Activated T-cell treated with anti-CD3 and anti-CD28 coated beads, Interleukin-2, amount 50 U/mL, for 24 hours (primary cell): Measurements from ENCODE around the gene PDK2.
A peak's percentile ranks its signal among the peaks of the same experiment; 100 is the strongest.

Source experiments
- DNase-seq: peaks from one replicate; pipeline ENCODE4 v3.0.0-alpha.2; 2020
- H3K27ac Mint-ChIP-seq: 2 replicates; pipeline ENCODE4 v1.8.0; 2020; ENCODE audit warnings: mild to moderate bottlenecking, mixed read lengths
- H3K27me3 Mint-ChIP-seq: 2 replicates; pipeline ENCODE4 v1.8.0; 2020; ENCODE audit warnings: mixed read lengths
- H3K36me3 Mint-ChIP-seq: 2 replicates; pipeline ENCODE4 v1.8.0; 2020; ENCODE audit warnings: low read depth, mixed read lengths
- H3K4me1 Mint-ChIP-seq: 2 replicates; pipeline ENCODE4 v1.8.0; 2020; ENCODE audit warnings: low read depth, mixed read lengths
- H3K4me3 Mint-ChIP-seq: 2 replicates; pipeline ENCODE4 v1.8.0; 2020; ENCODE audit warnings: mild to moderate bottlenecking, moderate library complexity, mixed read lengths
- H3K9me3 Mint-ChIP-seq: 2 replicates; pipeline ENCODE4 v1.8.0; 2020; ENCODE audit warnings: mixed read lengths

Gene PDK2

GRCh38 chr17:50146230-50146926, 51.2 kb downstream of the PDK2 start:
- Mint-ChIP-seq H3K27me3 (no peaks in the 10 kb centered on the region), H3K36me3 (peaks cover 74% of the 10 kb centered on the region), H3K4me1 (peaks cover 69% of the 10 kb centered on the region), H3K4me3 (peak overlapping the region; percentile 95), H3K27ac (peak overlapping the region; percentile 92), H3K9me3 (no peaks in the 10 kb centered on the region)
- no peak for DNase-seq

GRCh38 chr17:50146927-50147665, 51.9 kb downstream of the PDK2 start:
- Mint-ChIP-seq H3K36me3 (peaks cover 67% of the 10 kb centered on the region), H3K27ac (peak overlapping the region; percentile 92), H3K4me1 (peaks cover 68% of the 10 kb centered on the region), H3K9me3 (no peaks in the 10 kb centered on the region), H3K27me3 (no peaks in the 10 kb centered on the region), H3K4me3 (peak overlapping the region; percentile 95)
- no peak for DNase-seq

- peaks cover 59% of the 10 kb centered on the region for H3K36me3 Mint-ChIP-seq
- no peak for DNase-seq
- peak overlapping the region; percentile 95 for H3K4me3 Mint-ChIP-seq
- no peaks in the 10 kb centered on the region for H3K9me3 Mint-ChIP-seq
- peaks cover 65% of the 10 kb centered on the region for H3K4me1 Mint-ChIP-seq
- peak overlapping the region; percentile 92 for H3K27ac Mint-ChIP-seq
- H3K27me3 Mint-ChIP-seq, result no peaks in the 10 kb centered on the region
These were observed 52.7 kb downstream of the PDK2 start for GRCh38 chr17:50147841-50148225.

- Mint-ChIP-seq H3K9me3 (no peaks in the 10 kb centered on the region), H3K4me3 (peak overlapping the region; percentile 95), H3K27ac (peak overlapping the region; percentile 92), H3K36me3 (peaks cover 53% of the 10 kb centered on the region), H3K27me3 (no peaks in the 10 kb centered on the region), H3K4me1 (peaks cover 59% of the 10 kb centered on the region)
- DNase-seq, result peak; percentile 87
These were observed 53.3 kb downstream of the PDK2 start for GRCh38 chr17:50148226-50149090.

GRCh38 chr17:50149091-50149416, 53.9 kb downstream of the PDK2 start:
- no peaks in the 10 kb centered on the region for H3K27me3 Mint-ChIP-seq
- peaks cover 54% of the 10 kb centered on the region for H3K4me1 Mint-ChIP-seq

GRCh38 chr17:50149417-50150353, 54.5 kb downstream of the PDK2 start:
- peak overlapping the region; percentile 95 for H3K4me3 Mint-ChIP-seq
- H3K27ac Mint-ChIP-seq, result peak overlapping the region; percentile 95
- H3K9me3 Mint-ChIP-seq, result no peaks in the 10 kb centered on the region
- H3K27me3 Mint-ChIP-seq, result no peaks in the 10 kb centered on the region
- DNase-seq, result peak; percentile 75
- H3K36me3 Mint-ChIP-seq, result peaks cover 41% of the 10 kb centered on the region
- peaks cover 54% of the 10 kb centered on the region for H3K4me1 Mint-ChIP-seq

More at GRCh38 chr17:50149091-50149416, 53.9 kb downstream of the PDK2 start:
- Mint-ChIP-seq H3K36me3 (peaks cover 47% of the 10 kb centered on the region), H3K27ac (peak overlapping the region; percentile 95), H3K9me3 (no peaks in the 10 kb centered on the region), H3K4me3 (peak overlapping the region; percentile 95)
- no peak for DNase-seq

- Mint-ChIP-seq H3K4me3 (peak within 1 kb of the TSS; percentile 95), H3K27ac (peak within 1 kb of the TSS; percentile 95), H3K9me3 (no peaks in the 10 kb centered on the region), H3K27me3 (no peaks in the 10 kb centered on the region), H3K4me1 (peaks cover 54% of the 10 kb centered on the region), H3K36me3 (peaks cover 33% of the 10 kb centered on the region)
- no peak for DNase-seq
These were observed 55.3 kb downstream of the PDK2 start, which contains the start of gene PPP1R9B for GRCh38 chr17:50150354-50151040. Gene PPP1R9B, minus strand, starts transcription at chr17:50150677. Its CDS starts 164 bp downstream, at chr17:50150513.

- Mint-ChIP-seq H3K9me3 (no peaks in the 10 kb centered on the region), H3K27me3 (no peaks in the 10 kb centered on the region), H3K4me3 (peak overlapping the region; percentile 85), H3K4me1 (peaks cover 47% of the 10 kb centered on the region), H3K27ac (peak overlapping the region; percentile 94), H3K36me3 (peaks cover 27% of the 10 kb centered on the region)
- DNase-seq, result peak; percentile 89
These were observed 56.1 kb downstream of the PDK2 start for GRCh38 chr17:50151041-50151936.

- Mint-ChIP-seq H3K36me3 (peaks cover 20% of the 10 kb centered on the region), H3K4me3 (peak overlapping the region; percentile 85), H3K9me3 (no peaks in the 10 kb centered on the region), H3K4me1 (peaks cover 39% of the 10 kb centered on the region), H3K27me3 (no peaks in the 10 kb centered on the region), H3K27ac (peak overlapping the region; percentile 94)
- peak; percentile 77 for DNase-seq
These were observed 56.9 kb downstream of the PDK2 start for GRCh38 chr17:50151937-50152547.

- Mint-ChIP-seq H3K4me3 (no peak overlapping the region), H3K9me3 (no peaks in the 10 kb centered on the region), H3K36me3 (peaks cover 13% of the 10 kb centered on the region), H3K27me3 (no peaks in the 10 kb centered on the region), H3K4me1 (peaks cover 33% of the 10 kb centered on the region), H3K27ac (peak overlapping the region; percentile 94)
- DNase-seq, result no peak
These were observed 57.6 kb downstream of the PDK2 start for GRCh38 chr17:50152736-50153135.

- no peak for DNase-seq
- Mint-ChIP-seq H3K9me3 (no peaks in the 10 kb centered on the region), H3K27ac (peak overlapping the region; percentile 38), H3K4me3 (no peak overlapping the region), H3K4me1 (peaks cover 38% of the 10 kb centered on the region), H3K36me3 (peaks cover 4% of the 10 kb centered on the region), H3K27me3 (no peaks in the 10 kb centered on the region)
These were observed 58.8 kb downstream of the PDK2 start for GRCh38 chr17:50153650-50154575.
